HUDEP-2 (cell line): ENCODE results near the gene KBTBD2.
"Not testable (repeated sequence)": the region's sequence is repeated elsewhere in the genome, so short reads cannot be mapped to it uniquely, and the experiment has no call there.

ENCODE experiments used
- DNase-seq, 76 experiments: peaks; one replicate each; lab custom pipeline; 2025; ENCODE audit not compliant: unreplicated experiment in 76 of 76; lab: John Stamatoyannopoulos, UW

The KBTBD2 gene

DNA sequence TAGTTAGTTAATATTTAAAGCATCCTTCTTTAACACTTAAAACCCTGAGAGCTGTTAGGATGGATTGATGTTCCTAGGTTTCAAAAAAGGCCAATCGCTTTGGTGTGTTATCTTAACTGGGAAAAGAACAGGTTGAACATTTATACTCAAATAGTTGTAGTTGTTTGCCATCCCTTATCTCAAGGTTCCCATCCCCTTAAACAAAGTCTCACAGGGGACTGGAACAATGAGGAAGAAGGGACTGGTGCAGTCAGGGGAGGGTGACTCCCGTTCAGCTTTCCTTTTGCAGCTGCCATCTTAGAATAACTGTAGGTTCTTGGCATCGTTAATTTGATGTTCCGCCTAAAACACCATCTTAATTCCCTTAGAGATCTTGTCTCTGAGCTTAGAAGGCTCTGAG is 2.6 kb upstream of the KBTBD2 start:
- DNase-seq, result no peak

DNA sequence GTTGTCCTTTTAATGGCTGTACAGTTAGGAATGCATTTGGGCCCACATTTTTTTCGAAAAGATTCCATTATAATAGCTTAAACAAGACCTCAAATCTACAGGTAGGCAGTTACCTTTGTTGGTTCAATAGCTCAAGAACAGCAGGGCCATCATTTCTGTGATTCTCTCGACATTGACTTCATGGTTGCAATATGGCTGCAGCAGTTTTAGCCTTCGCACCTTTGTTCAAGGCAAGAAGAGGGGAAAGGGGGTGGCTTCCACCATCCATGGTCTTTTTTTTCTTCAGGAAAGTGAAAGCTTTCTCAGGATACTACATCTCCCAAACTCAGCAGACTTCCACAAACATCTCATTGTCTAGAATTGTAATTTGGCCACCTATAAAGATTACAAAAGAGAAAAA is 2.2 kb upstream of the KBTBD2 start:
- DNase-seq, result no peak

DNA sequence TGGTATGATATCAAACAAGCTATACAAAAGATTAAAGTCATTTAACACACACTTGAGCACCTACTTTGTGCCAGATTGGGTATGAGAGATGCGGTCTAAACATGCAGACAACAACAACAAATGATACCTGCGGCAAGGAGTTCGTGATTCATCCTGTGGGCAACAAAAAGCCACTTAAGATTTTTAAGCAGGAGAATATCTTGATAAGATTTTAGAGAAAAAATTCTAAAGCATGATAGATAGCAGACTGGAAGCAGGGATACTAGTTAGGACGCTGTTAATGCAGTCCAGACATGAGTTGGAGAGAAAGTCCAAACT is 1.6 kb upstream of the KBTBD2 start:
- DNase-seq, result no peak

DNA sequence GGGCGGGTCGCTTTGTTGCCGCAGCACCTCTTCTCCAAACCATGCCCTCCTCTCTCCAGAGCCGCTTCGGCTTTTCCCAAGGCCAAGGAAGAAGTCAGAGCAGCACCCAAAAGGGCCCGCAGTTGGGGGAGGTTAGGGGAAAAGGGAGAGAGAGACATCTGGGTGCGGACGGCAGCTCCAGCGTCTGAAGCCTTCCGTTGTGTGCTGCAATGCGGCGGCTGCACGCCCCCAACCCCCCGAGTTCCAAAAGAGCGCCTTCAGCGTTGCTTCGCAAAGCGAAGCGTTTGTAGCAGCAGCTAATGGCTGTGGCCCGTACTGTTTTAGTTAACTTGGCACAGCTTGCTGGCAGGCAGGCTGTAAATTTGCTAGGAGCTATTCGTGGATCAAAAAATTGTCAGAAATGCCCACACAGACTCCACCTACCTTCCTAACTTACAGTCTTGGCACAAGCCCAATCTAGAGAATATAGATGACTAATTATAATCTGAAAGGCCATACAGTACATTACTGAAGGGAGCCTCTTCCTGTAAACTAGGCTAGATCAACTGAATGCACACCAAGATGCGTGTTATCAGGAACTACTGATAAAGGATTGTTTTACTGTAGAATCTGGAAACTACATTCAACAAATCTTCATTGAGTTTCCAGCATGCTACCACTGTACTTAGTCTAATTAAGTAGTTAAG is 1.1 kb upstream of the KBTBD2 start:
- DNase-seq, result peak in 74 of 76 experiments; percentile 6 to 96 (median 62)

DNA sequence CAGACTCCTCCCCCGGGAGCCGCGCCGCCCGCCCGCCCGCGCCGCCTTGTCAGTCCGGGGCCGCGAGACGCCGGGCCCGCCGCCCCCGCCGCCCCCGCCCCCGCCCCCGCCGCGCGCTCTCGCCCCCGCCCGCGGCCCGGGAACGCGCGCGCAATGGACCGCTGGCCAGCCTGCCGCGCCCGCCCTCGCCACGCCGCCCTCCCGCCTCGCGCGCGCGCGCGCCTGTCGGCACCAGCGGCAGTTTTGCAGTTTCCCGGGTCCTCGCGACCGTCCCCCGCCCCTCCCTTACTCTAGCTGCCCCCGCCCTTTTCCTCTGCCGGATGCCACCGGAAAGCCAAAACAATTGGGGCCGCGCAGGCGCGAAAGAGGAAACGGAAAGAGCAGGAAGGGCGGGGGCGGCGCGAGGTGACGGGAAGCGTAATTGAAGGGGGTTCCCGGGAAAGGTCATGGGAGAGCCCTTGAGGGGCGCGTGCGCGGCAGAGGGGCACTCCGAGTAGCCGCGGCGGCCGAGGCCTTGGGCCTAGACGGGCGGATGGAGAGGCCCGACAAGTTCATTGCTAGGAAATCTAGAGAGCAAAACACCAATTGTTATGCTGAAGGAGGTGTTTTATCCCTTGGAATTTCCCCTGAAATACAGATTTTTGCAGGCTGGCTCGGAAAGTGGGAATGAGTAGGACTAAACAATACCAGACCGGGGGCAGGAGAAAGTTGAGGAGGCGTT is 400 bp upstream of the KBTBD2 start:
- DNase-seq, result peak in 75 of 76 experiments; percentile 55 to 99 (median 93)

DNA sequence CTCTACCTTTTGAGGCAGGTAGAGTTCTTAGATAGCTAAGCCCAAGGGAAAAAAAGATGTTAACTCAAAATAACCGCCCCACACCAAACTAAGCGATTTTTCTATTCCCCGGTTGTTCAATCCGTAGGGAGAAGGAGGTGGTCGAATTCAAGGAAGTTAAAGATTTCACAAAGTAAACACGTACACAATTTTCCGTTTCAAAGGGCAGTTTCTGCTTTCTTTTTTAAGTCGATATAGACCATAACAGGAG is 842 bp downstream of the KBTBD2 start:
- DNase-seq, result no peak

DNA sequence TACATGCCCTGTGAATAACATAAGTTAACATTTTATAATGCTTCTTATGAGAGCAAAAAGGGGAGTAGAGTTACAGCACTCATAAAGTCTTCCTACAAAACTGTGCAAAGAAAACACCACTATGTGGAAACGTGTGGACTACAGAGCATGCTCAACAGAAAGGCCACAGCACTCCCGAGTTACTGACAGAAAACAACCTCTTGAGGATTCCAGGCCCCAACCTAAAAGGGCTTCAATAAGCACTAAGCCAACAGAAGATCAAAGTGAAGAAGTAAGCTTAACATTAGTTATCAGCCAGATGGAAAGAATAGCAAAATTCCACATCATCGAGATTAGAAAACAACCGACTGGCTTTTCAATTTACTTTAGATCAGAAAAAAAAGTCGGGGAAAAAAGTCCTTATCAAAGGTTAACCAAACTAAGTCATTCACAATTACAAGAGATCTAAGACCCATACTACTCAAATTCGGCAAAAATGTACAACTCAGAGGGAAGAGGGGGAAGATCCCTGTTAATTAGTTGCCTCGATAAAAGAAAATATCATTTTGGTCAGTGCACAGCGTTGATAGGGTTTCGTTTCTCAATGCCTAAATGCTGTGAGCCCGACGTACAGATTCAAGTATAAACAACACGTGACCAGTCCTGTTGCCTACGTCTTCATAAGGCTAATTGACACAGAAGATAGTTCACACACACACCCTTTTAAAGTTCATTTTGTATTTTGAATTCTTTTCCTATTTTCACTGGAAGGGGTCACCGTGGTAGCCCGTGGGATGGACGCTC is 1.4 kb downstream of the KBTBD2 start:
- DNase-seq, result peak in 45 of 76 experiments; percentile 3 to 71 (median 35)

DNA sequence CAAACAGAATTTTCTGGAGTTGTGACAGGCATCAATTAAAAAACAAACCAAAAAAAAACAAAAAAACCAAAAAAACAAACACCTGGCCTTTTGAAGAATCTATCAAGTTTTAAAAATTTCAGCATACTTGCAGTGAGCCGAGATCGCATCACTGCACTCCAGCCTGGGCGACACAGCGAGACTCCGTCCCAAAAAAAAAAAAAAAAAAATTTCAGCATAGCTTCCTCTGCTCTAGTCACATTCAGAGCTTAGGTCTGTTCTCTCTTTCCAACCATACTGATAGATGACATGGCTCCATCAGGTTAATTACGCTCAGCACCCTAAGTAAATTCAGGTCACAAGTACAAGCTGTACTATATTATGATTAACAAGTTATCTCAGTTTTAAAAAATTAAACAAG is 3.1 kb downstream of the KBTBD2 start:
- no peak for DNase-seq

DNA sequence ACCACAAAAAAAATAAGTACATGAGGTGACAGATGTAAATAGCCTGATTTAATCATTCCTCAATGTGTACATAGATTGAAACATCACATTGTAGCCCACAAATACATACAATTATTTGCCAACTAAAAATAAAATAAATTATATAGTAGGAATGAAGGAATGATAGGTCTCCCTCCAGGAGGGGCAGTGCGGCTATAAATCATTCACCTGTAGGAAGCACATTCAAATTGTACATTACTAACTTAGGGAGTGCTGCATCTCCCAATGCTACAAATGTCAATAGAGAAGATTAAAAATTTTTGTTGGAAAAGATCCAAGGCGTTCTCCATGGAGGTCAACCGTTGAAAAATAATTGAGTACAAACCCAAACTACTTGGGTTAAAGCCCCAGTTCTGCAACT is 4.2 kb downstream of the KBTBD2 start:
- DNase-seq, result no peak

DNA sequence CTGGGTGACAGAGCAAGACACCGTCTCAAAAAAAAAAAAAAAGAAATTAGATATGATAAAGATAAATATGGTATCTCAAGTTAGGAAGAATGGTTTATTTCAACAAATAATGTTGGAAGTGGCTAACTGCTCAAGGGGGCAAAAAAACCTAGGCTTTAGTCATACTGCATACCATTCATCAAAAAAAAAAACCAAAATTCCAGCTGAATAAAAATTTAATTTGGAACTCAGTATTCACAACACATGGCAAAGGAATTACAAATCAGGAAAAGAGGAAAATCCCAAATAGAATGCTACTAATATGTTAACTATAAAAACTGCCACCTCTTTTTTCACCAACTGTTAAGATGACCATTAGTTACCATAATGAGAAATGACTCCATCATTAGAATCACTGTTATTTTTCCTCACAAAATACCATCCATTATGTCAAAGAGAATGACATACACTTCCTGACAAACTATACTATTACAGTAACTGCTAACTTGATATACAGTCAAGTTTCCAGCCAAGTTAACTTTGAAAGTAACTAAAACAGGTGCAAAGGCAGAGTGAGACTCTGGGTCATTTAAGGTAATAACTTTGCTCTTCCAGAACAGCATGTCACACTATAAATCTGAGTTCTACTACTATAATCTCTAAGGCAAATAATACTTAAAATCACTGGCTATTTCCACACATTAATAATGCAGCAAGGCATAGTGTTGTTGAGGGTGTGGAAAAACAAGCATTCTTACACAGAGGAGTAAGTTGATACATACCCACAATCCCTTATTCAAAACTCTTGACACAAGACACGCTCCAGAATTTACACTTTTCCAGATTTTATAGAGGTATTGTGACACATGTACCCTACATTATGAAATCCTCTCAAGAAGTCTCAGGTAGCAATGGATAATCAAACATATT is 10.2 kb downstream of the KBTBD2 start:
- DNase-seq, result no peak

DNA sequence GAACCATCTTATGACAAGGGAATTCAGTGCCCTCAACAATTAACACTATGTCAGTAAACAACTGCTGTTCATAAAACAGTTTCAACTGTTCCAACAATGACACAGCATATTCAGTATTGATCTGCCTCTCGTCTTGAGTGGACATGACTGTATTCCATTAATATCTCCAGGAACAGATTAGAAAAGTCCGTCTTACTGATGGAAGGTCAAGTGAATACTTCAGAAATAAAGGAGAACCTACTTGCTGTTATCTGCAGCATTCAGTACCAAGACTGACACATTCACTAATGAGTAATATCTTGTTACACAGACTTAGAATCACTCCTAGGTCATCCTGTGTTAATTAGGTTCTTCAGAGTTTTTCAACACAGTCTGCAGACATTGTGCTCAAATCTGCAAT is 12.1 kb downstream of the KBTBD2 start:
- DNase-seq, result peak in 22 of 76 experiments; percentile 5 to 56 (median 34)

DNA sequence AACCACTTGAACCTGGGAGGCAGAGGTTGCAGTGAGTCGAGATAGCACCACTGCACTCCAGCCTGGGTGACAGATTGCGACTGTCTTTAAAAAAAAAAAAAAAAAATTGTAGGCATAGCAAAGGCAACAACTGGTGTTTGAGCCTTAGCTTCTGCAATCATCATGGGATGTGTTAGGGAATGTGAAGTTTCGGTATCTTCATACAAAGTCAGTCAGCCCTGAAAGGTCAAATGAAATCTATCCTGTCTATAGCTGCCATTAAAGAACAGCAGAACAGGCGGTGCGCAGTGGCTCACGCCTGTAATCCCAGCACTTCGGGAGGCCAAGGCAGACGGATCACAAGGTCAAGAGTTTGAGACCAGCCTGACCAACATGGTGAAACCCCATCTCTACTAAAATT is 13.5 kb downstream of the KBTBD2 start:
- DNase-seq, result not testable (repeated sequence)

DNA sequence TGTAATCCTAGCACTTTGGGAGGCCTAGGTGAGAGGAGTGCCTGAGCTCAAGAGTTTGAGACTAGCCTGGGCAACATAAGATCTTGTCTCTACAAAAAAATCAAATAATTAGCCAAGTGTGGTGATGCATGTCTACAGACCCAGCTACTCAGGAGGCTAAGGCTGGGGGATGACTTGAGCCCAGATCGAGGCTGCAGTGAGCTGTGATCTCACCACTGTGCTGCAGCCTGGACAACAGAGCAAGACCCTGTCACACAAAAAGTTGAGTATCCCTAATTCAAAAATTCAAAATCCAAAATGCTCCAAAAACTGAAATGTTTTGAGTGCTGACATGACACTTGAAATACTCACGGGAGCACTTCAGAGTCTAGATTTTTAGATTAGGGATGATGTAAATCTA is 19.1 kb downstream of the KBTBD2 start:
- DNase-seq, result no peak

DNA sequence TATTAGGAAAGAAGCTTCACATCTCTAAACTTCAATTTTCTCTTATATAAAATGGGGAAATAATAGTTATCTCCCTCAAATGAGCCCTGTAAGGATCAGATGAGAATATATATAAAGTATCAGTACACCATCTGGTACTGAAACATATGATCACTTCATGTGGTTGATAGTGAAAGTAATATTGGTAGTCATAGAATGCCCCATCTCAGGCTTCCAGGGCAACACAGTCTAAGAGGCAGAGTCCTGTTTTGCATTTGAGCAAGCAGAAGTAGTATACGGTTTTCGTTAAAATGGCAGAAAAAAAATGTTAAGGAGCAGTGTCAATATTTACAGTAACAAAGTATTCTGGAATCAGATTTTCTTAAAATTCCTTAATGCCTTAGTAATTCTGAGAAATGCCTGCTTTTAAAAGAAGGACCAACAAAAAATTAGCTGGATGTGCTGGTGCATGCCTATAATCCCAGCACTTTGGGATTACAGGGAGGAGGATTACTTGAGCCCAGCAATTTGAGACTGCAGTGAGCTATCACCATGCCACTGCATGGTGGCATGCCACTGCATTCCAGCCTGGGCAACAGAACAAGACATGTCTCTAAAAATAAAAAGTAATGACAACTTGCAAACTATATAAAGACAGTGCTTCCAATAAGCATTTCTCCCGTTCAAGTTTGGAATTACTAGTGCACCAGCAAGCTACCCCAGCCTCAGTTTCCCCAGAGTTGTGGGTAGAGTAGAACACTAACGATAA is 19.8 kb downstream of the KBTBD2 start:
- no peak for DNase-seq

DNA sequence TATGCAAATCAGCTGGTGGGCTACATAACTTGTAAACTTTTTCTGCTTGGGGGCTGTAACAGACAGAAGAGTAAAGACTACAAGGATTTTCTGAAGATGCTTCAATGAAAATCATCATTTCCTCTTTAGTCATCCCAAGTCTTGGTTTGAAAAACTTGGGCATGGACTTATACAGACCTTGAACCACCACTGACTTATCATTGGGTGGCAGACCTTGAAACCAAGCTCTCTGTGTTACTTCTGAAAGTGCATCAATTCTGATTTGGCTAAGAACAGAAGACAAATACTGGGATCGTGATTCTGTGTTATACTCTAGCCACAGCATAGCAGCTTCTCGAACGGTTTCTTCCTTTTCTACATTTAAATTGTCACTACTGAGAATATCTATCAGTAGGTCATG is 21.3 kb downstream of the KBTBD2 start:
- DNase-seq, result no peak

DNA sequence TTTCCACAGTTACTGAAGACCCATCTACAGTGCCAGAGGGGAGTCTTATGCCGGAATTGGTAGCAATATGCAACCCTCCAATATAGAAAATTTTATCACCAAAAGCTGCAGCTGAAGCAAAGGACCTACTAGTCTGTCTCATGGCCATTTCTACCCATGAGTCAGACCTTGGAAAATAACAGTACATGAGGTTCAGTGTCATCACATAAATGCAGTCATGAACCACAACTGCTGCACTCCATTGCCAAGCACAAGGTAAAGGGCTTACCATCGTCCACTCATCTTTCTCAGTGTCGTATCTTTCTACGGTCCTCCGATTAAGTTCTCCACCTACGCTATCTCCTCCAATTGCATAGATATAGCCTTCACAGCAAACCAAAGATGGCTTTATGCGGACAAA is 21.8 kb downstream of the KBTBD2 start:
- no peak for DNase-seq

DNA sequence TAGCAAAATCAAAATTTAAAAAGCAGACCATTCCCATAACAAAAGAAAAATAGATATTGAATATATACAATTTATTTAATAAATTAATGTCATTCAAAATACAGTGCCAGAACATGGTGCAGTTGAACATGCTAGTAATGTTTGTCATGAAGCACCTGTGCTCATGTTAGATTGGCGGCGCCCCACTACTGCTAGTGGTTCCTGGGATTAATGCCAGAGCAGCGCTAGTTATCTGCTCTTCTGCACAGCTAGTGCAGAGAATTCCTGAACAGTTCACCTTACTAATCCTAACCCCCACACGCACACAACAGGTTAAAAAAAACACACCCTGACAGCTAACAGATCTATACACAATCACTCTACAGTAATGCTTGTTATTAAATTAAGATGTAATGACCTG is 23.4 kb downstream of the KBTBD2 start:
- no peak for DNase-seq

DNA sequence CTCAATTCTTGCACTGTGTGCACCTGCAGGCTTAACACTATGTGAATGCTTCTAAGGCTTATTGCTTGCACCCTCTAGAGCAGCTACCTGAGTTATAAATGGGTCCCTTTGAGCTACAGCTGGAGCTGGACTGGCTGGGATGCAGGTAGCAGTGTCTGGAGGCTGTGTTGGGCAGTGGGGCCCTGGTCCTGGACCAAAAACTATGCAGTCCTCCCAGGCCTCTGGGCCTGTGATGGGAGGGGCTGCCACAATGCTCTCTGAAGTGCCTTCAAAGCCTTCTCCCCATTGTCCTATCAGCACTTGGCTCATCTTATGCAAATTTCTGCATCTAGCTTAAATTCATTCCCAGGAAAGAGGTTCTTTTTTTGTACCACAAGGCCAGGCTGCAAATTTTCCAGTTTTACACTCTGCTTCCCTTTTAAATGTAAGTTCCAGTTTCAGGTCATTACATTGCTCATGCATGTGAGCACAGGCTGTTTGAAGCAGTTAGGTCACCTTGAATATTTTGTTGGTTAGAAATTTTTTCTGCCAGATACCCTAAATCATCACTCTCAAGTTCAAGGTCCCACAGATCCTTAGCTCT is 26.0 kb downstream of the KBTBD2 start:
- DNase-seq, result no peak

DNA sequence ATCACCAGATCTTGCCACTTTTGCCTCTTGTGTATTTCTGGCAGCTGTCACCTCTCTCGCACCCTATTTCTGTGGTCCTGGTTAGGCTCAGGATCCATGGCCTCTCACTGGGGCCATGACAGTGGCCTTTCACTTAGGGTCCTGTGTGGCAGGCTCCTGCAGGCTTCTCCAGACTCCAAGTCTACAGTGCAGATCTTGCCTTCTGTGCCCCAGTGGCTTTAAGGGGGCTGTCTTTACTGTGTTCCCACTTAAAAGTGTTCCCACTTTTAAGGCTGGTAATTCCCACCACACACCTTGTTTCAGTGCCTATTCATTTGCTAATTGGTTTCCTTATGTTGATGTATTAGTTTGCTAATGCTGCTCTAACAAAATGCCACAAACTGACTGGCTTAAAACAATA is 27.7 kb downstream of the KBTBD2 start:
- not testable (repeated sequence) for DNase-seq

DNA sequence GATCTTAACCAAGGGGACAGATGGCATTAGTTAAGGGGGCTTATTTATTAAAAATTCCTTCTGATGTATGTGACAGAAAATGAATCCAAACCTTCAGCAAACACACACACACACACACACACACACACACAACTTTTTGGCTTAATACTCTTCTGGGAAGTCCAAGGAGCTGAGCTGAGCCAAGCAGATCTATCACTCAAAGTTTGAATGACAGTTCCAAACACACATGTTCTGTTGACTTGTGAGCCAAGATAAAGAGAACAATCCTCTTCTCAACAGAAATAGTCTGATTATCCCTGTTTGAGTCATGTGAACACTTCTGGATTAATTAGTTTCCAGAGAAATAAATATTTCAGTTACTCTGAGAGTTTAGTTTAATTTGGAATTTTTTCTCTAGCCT is 31.5 kb downstream of the KBTBD2 start:
- no peak for DNase-seq
